Measurements from ENCODE around the gene CREB3L2.

Gene CREB3L2

DNA sequence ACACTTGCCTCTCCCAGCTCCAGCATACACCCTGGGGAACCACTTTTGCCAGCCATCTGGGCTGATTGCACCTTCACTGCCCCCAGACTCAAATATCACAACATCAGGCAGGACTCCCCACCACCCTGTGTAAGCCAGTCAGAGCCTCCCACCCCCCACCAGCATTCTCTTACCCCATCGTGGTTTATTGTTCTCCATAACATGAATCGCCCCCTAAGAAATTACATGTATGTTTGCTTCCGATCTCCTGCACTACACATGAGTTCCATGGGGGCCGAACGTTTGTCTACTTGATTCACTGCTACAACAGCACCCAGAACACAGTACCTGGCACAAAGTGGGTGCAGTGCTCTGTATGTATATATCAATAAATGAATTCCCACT lies 39.4 kb downstream of the CREB3L2 start (continued):
- TF ChIP-seq ZNF175 (tag by site-specific recombination; IDR thresholded peaks at IDR 0.05) (no peak), ZNF112 (tag by site-specific recombination; IDR thresholded peaks at IDR 0.05) (no peak), ZNF37A (tag by site-specific recombination; IDR thresholded peaks at IDR 0.05) (no peak)

GRCh38 chr7:137961200-137962177 lies 40.4 kb downstream of the CREB3L2 start:
- no peak overlapping the region for H3K27ac ChIP-seq (ENCODE audit: extremely low read depth, low read depth, low read length)
- no peak overlapping the region for H3K4me3 ChIP-seq (ENCODE audit: low read depth, low read length)
- no peaks in the 10 kb centered on the region for H3K4me1 ChIP-seq (ENCODE audit: control insufficient read depth, insufficient read depth, low read length)
- H3K36me3 ChIP-seq (ENCODE audit: control insufficient read depth in 2 of 2, insufficient read depth in 1 of 2, low read length in 2 of 2), result peaks cover 0 to 3% of the 10 kb centered on the region in 2 experiments; a peak in 1 of 3 replicates
- no peaks in the 10 kb centered on the region for H3K9me3 ChIP-seq (ENCODE audit: control insufficient read depth, insufficient read depth, low read depth, low read length)
- ChIA-PET POLR2A (no interaction called here), CTCF (no interaction called here)
- TF ChIP-seq ZNF792 (tag by site-specific recombination; IDR thresholded peaks at IDR 0.05) (no peak), ZNF426 (tag by site-specific recombination; IDR thresholded peaks at IDR 0.05) (no peak), ZNF174 (tag by site-specific recombination; IDR thresholded peaks at IDR 0.05) (no peak), ZNF560 (tag by site-specific recombination; IDR thresholded peaks at IDR 0.05; ENCODE audit: borderline replicate concordance) (no peak), ZFHX2 (tag by site-specific recombination; conservative IDR thresholded peaks at IDR 0.05) (no peak), GLIS2 (tag by site-specific recombination; IDR thresholded peaks at IDR 0.05) (no peak), ZNF26 (tag by site-specific recombination; IDR thresholded peaks at IDR 0.05) (no peak), INSM2 (tag by site-specific recombination; IDR thresholded peaks at IDR 0.05) (no peak), ZNF501 (tag by site-specific recombination; IDR thresholded peaks at IDR 0.05) (no peak), ZNF155 (tag by site-specific recombination; IDR thresholded peaks at IDR 0.05) (no peak), KLF16 (tag by site-specific recombination; IDR thresholded peaks at IDR 0.05) (no peak), ZIC2 (tag by site-specific recombination; IDR thresholded peaks at IDR 0.05) (no peak), ZNF548 (tag by site-specific recombination; IDR thresholded peaks at IDR 0.05) (no peak), ZNF521 (tag by site-specific recombination; IDR thresholded peaks at IDR 0.05) (no peak), GLIS1 (tag by site-specific recombination; IDR thresholded peaks at IDR 0.05) (no peak), ZNF23 (tag by site-specific recombination; IDR thresholded peaks at IDR 0.05; ENCODE audit: borderline replicate concordance) (no peak)
- TF ChIP-seq, protein P1, sequence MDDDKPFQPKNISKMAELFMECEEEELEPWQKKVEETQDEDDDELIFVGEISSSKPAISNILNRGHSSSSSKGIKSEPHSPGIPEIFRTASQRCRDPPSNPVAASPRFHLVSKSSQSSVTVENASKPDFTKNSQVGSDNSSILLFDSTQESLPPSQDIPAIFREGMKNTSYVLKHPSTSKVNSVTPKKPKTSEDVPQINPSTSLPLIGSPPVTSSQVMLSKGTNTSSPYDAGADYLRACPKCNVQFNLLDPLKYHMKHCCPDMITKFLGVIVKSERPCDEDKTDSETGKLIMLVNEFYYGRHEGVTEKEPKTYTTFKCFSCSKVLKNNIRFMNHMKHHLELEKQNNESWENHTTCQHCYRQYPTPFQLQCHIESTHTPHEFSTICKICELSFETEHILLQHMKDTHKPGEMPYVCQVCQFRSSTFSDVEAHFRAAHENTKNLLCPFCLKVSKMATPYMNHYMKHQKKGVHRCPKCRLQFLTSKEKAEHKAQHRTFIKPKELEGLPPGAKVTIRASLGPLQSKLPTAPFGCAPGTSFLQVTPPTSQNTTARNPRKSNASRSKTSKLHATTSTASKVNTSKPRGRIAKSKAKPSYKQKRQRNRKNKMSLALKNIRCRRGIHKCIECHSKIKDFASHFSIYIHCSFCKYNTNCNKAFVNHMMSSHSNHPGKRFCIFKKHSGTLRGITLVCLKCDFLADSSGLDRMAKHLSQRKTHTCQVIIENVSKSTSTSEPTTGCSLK (tag by site-specific recombination; IDR thresholded peaks at IDR 0.05), result no peak
